Rectal smooth muscle tissue (tissue), 1 donor: ENCODE results near the gene RASA4.
"Not testable (repeated sequence)": the region's sequence is repeated elsewhere in the genome, so short reads cannot be mapped to it uniquely, and the experiment has no call there.

Experiments used
- H3K27ac ChIP-seq: one replicate; pipeline ENCODE4 v1.7.0; 2013; ENCODE audit warnings: low read depth, low read length, inconsistent platforms
- H3K27me3 ChIP-seq: one replicate; pipeline ENCODE4 v1.7.0; 2013; ENCODE audit warnings: low read length; ENCODE audit not compliant: control insufficient read depth, insufficient read depth
- H3K36me3 ChIP-seq: one replicate; pipeline ENCODE4 v1.7.0; 2013; ENCODE audit warnings: low read length; ENCODE audit not compliant: control insufficient read depth, insufficient read depth
- H3K4me1 ChIP-seq: one replicate; pipeline ENCODE4 v1.7.0; 2013; ENCODE audit warnings: low read length; ENCODE audit not compliant: control insufficient read depth, insufficient read depth
- H3K4me3 ChIP-seq: one replicate; pipeline ENCODE4 v1.7.0; 2013; ENCODE audit warnings: low read length
- H3K9ac ChIP-seq: one replicate; pipeline ENCODE4 v1.7.0; 2013; ENCODE audit warnings: low read length

The RASA4 gene

GRCh38 chr7:102550808-102551422 is 65.6 kb downstream of the RASA4 start, which contains the start of gene SPDYE2:
SPDYE2 (plus strand) TSS chr7:102551226; CDS start chr7:102553256, 2,030 bp downstream.
- not testable (repeated sequence) for H3K36me3 ChIP-seq, H3K9ac ChIP-seq, H3K4me1 ChIP-seq, H3K27ac ChIP-seq, H3K27me3 ChIP-seq, H3K4me3 ChIP-seq

GRCh38 chr7:102546353-102546752 is 70.2 kb downstream of the RASA4 start:
- not testable (repeated sequence) for H3K4me1 ChIP-seq, H3K27ac ChIP-seq, H3K36me3 ChIP-seq, H3K27me3 ChIP-seq, H3K4me3 ChIP-seq, H3K9ac ChIP-seq

GRCh38 chr7:102545288-102545687 is 71.3 kb downstream of the RASA4 start:
- H3K36me3 ChIP-seq, H3K4me3 ChIP-seq, H3K9ac ChIP-seq, H3K27ac ChIP-seq, H3K27me3 ChIP-seq, H3K4me1 ChIP-seq: not testable (repeated sequence)

GRCh38 chr7:102544372-102544771 is 72.2 kb downstream of the RASA4 start:
- not testable (repeated sequence) for H3K27ac ChIP-seq, H3K4me1 ChIP-seq, H3K9ac ChIP-seq, H3K36me3 ChIP-seq, H3K4me3 ChIP-seq, H3K27me3 ChIP-seq

GRCh38 chr7:102543596-102543995 is 73.0 kb downstream of the RASA4 start, which contains the start of gene UPK3BL2:
UPK3BL2 (minus strand) TSS chr7:102543696; CDS start chr7:102543636, 60 bp downstream.
- not testable (repeated sequence) for H3K4me1 ChIP-seq, H3K36me3 ChIP-seq, H3K27ac ChIP-seq, H3K4me3 ChIP-seq, H3K9ac ChIP-seq, H3K27me3 ChIP-seq

GRCh38 chr7:102542771-102543170 is 73.8 kb downstream of the RASA4 start:
- not testable (repeated sequence) for H3K27me3 ChIP-seq, H3K9ac ChIP-seq, H3K4me1 ChIP-seq, H3K36me3 ChIP-seq, H3K27ac ChIP-seq, H3K4me3 ChIP-seq

GRCh38 chr7:102542083-102542482 is 74.5 kb downstream of the RASA4 start:
- not testable (repeated sequence) for H3K9ac ChIP-seq, H3K36me3 ChIP-seq, H3K4me3 ChIP-seq, H3K27ac ChIP-seq, H3K4me1 ChIP-seq, H3K27me3 ChIP-seq

- not testable (repeated sequence) for H3K9ac ChIP-seq, H3K4me3 ChIP-seq, H3K27me3 ChIP-seq, H3K4me1 ChIP-seq, H3K36me3 ChIP-seq, H3K27ac ChIP-seq
Measured at GRCh38 chr7:102540604-102541003, 76.0 kb downstream of the RASA4 start.

GRCh38 chr7:102535062-102535615 is 81.4 kb downstream of the RASA4 start:
- H3K27me3 ChIP-seq, H3K4me1 ChIP-seq, H3K27ac ChIP-seq, H3K9ac ChIP-seq, H3K4me3 ChIP-seq, H3K36me3 ChIP-seq: not testable (repeated sequence)

- H3K27ac ChIP-seq, H3K27me3 ChIP-seq, H3K36me3 ChIP-seq: not testable (repeated sequence)
Measured at GRCh38 chr7:102532127-102532526, 84.4 kb downstream of the RASA4 start.

GRCh38 chr7:102531583-102531982 is 85.0 kb downstream of the RASA4 start:
- not testable (repeated sequence) for H3K9ac ChIP-seq, H3K27ac ChIP-seq, H3K4me1 ChIP-seq, H3K4me3 ChIP-seq, H3K36me3 ChIP-seq, H3K27me3 ChIP-seq

More at GRCh38 chr7:102532127-102532526, 84.4 kb downstream of the RASA4 start:
- H3K9ac ChIP-seq, H3K4me3 ChIP-seq, H3K4me1 ChIP-seq: not testable (repeated sequence)

GRCh38 chr7:102527822-102528793 is 88.4 kb downstream of the RASA4 start:
- not testable (repeated sequence) for H3K27me3 ChIP-seq, H3K36me3 ChIP-seq, H3K4me1 ChIP-seq, H3K27ac ChIP-seq, H3K4me3 ChIP-seq, H3K9ac ChIP-seq
